PC-9 (cell line): Measurements from ENCODE around the gene ELMO1. TPM values are rescaled to one million over a fixed set of nuclear protein-coding genes. Genes with fewer than 3 reads are reported as not detected.

Experiments used
- BruUV-seq: library from RNA; stranded (reverse); fragments of 400-500 nt; replicated peaks from 2 replicates; lab custom pipeline; 2021; lab: Mats Ljungman, UMichigan
- CTCF ChIA-PET: fragments of 300-600 bp; sonication (Branson Sonifier 250); formaldehyde crosslinking; loops from one replicate; lab custom pipeline; 2022; ENCODE audit warnings: antibody characterized with exemption; lab: Charles Lee
- POLR2A ChIA-PET: fragments of 300-600 bp; sonication (Branson Sonifier 250); formaldehyde crosslinking; loops from one replicate; lab custom pipeline; 2022; ENCODE audit warnings: antibody characterized with exemption; ENCODE audit not compliant: unreplicated experiment; lab: Charles Lee
- DNase-seq, 2 experiments: peaks; one replicate each; pipeline versions ENCODE4 v3.0.0 to v3.0.0-alpha.2; 2015 to 2022; ENCODE audit warnings: mixed read lengths in 1 of 2
- H2AFZ ChIP-seq: fragments of 200-600 bp; sonication (generic); 2 replicates; pipeline ENCODE4 v1.8.1; 2017; ENCODE audit warnings: antibody characterized with exemption
- H3F3A ChIP-seq: fragments of 200-600 bp; sonication (generic); 2 replicates; pipeline ENCODE4 v1.8.1; 2017; ENCODE audit warnings: antibody characterized with exemption, mild to moderate bottlenecking, low read depth; ENCODE audit not compliant: insufficient read depth
- H3K27ac ChIP-seq: fragments of 200-600 bp; sonication (generic); 2 replicates; pipeline ENCODE4 v1.6.1; 2016; ENCODE audit warnings: mixed run types
- H3K27me3 ChIP-seq: fragments of 200-600 bp; sonication (generic); 2 replicates; pipeline ENCODE4 v1.6.1; 2016; ENCODE audit warnings: low read depth, mixed run types; ENCODE audit not compliant: insufficient read depth
- H3K36me3 ChIP-seq: fragments of 200-600 bp; sonication (generic); 2 replicates; pipeline ENCODE4 v1.6.1; 2016; ENCODE audit warnings: low read depth, mixed run types
- H3K4me1 ChIP-seq: fragments of 200-600 bp; sonication (generic); replicated peaks from 2 replicates; pipeline ENCODE4 v1.6.1; 2016; ENCODE audit warnings: mixed run types; ENCODE audit not compliant: insufficient read depth
- H3K4me2 ChIP-seq: fragments of 200-600 bp; sonication (generic); 2 replicates; pipeline ENCODE4 v1.6.1; 2017; ENCODE audit warnings: mixed run types
- H3K4me3 ChIP-seq: fragments of 200-600 bp; sonication (generic); 2 replicates; pipeline ENCODE4 v1.6.1; 2016; ENCODE audit warnings: mixed run types
- H3K79me2 ChIP-seq: fragments of 200-600 bp; sonication (generic); 2 replicates; pipeline ENCODE4 v1.6.1; 2017; ENCODE audit warnings: low read depth, mixed run types
- H3K9me2 ChIP-seq: fragments of 200-600 bp; sonication (generic); 2 replicates; pipeline ENCODE4 v1.8.1; 2017; ENCODE audit warnings: mild to moderate bottlenecking; ENCODE audit not compliant: insufficient read depth
- H3K9me3 ChIP-seq: fragments of 200-600 bp; sonication (generic); 2 replicates; pipeline ENCODE4 v1.8.1; 2016; ENCODE audit warnings: low read depth; ENCODE audit not compliant: insufficient read depth
- H4K20me1 ChIP-seq: fragments of 200-600 bp; sonication (generic); 2 replicates; pipeline ENCODE4 v1.8.1; 2017; ENCODE audit not compliant: insufficient read depth
- EZH2 ChIP-seq: fragments of 200-600 bp; sonication (generic); IDR thresholded peaks from 2 replicates; pipeline ENCODE4 v1.8.0; 2017; ENCODE audit warnings: antibody characterized with exemption, low read depth
- intact Hi-C: fragments of 100-400 bp; cut with micrococcal nuclease; formaldehyde crosslinking; loops from one replicate; pipeline ENCODE4 v1.10.0; 2022; ENCODE audit not compliant: unreplicated experiment
- total RNA-seq: library from RNA; stranded (reverse); gene quantifications from 2 replicates; pipeline ENCODE4 v1.2.3, GENCODE V29; 2021
- TF ChIP-seq, protein P1 (sequence below): fragments of 200-600 bp; sonication (generic); conservative IDR thresholded peaks from 2 replicates; pipeline ENCODE4 v1.6.1; 2017; ENCODE audit warnings: mixed run types, antibody characterized with exemption, mild to moderate bottlenecking, moderate library complexity

ELMO1 gene
- total RNA-seq, 1 experiment from 2014 or later, result 4.8 TPM

DNA sequence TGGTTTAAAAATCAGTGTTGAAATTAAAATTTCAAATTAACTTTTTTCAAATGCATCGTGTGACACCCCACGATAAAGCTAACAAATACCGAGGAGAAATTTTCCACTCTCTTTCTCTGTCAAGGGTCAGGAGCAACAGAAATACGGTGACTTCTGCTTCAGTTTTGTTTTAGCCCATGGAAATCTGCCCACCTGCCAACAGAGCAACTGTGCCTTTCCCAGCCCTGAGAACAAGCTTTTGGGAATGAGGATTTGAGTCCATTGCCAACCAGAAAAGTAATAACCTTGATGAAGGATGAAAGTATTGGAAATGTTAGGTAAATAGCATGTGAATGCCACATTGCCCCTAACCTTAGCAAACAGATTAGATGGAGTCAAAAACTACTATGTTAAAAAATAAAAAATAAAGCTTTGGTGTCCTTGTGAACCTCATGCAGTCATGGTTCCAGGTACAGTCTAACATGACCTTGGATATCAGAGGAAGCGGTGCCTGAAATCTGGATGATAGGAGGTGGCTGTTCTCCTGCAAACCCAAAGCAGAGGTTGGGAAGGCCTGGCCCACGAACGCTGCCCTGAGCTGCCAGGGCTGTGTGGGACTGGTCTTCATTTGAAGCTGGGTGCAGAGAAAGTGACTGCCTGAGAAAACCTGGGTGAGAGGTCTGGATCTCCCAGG, 296.8 kb downstream of the ELMO1 start:
- Histone ChIP-seq H3K79me2 (no peaks in the 10 kb centered on the region), H3K27me3 (peaks cover 36% of the 10 kb centered on the region), H3K9me2 (no peaks in the 10 kb centered on the region), H3F3A (no peaks in the 10 kb centered on the region), H4K20me1 (no peaks in the 10 kb centered on the region), H3K9me3 (no peaks in the 10 kb centered on the region), H3K27ac (no peak overlapping the region), H3K4me2 (no peak overlapping the region), H3K4me1 (no peaks in the 10 kb centered on the region), H3K36me3 (no peaks in the 10 kb centered on the region), H2AFZ (no peak overlapping the region), H3K4me3 (no peak overlapping the region)
- no TSS peak for BruUV-seq
- DNase-seq, result no peak
- TF ChIP-seq EZH2, result no peak
- TF ChIP-seq, protein P1, sequence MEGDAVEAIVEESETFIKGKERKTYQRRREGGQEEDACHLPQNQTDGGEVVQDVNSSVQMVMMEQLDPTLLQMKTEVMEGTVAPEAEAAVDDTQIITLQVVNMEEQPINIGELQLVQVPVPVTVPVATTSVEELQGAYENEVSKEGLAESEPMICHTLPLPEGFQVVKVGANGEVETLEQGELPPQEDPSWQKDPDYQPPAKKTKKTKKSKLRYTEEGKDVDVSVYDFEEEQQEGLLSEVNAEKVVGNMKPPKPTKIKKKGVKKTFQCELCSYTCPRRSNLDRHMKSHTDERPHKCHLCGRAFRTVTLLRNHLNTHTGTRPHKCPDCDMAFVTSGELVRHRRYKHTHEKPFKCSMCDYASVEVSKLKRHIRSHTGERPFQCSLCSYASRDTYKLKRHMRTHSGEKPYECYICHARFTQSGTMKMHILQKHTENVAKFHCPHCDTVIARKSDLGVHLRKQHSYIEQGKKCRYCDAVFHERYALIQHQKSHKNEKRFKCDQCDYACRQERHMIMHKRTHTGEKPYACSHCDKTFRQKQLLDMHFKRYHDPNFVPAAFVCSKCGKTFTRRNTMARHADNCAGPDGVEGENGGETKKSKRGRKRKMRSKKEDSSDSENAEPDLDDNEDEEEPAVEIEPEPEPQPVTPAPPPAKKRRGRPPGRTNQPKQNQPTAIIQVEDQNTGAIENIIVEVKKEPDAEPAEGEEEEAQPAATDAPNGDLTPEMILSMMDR, result no peak
- CTCF ChIA-PET, result interaction anchor here (0.6 kb wide), 1 partner anchor 481 kb away, joined by 4 read pairs; no protein-coding TSS in a partner anchor
- intact Hi-C loops, result no loop called here
- POLR2A ChIA-PET, result no interaction called here

DNA sequence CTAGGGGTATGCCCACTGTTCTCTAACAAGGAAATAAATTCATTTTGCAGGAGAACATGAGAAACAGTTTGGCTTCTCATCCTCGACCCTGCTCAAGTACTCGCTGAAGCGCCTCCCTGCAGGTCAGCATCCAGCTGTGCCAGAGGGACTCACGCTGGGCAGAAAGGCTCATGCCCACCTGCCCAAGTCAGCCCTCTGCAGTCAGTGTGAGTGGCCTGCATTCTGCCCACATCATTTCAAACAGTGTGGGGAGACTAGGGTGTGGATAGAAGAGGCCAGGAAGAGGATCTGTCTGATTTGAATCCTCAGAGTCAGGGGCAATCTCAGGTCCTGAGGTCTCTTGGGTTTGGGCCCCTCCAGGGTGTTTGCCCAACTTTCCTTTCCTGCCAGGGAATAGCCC, 297.8 kb downstream of the ELMO1 start:
- Histone ChIP-seq H3K79me2 (no peaks in the 10 kb centered on the region), H3F3A (no peaks in the 10 kb centered on the region), H3K4me3 (no peak overlapping the region), H4K20me1 (no peaks in the 10 kb centered on the region), H3K9me2 (no peaks in the 10 kb centered on the region), H2AFZ (no peak overlapping the region), H3K36me3 (no peaks in the 10 kb centered on the region), H3K27me3 (peaks cover 36% of the 10 kb centered on the region), H3K4me1 (no peaks in the 10 kb centered on the region), H3K9me3 (no peaks in the 10 kb centered on the region), H3K27ac (no peak overlapping the region), H3K4me2 (no peak overlapping the region)
- CTCF ChIA-PET, result no interaction called here
- TF ChIP-seq EZH2, result no peak
- TF ChIP-seq, protein P1, result no peak
- intact Hi-C loops, result no loop called here
- no TSS peak for BruUV-seq
- POLR2A ChIA-PET, result no interaction called here
- DNase-seq, result no peak

DNA sequence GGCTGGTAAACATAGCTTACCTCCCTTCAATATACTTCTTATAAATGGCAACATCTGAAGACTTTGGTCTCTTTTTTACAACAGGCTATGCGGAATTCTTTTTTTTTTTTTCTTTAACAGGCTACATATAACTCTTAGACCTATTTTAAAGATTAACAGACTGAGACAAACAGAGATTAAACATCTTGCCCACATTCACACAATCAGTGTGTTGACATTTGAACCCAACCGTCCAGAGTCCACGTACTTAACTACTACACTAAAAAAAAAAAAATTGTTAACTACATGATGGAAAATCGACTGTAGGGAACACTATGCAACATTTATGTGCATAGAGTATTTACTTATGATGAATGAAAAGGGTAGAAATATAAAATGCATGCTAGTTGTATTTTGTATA, 298.5 kb downstream of the ELMO1 start:
- no TSS peak for BruUV-seq
- Histone ChIP-seq H3K4me1 (no peaks in the 10 kb centered on the region), H3F3A (no peaks in the 10 kb centered on the region), H2AFZ (no peak overlapping the region), H3K27me3 (peaks cover 36% of the 10 kb centered on the region), H3K9me3 (no peaks in the 10 kb centered on the region), H4K20me1 (no peaks in the 10 kb centered on the region), H3K27ac (no peak overlapping the region), H3K4me3 (no peak overlapping the region), H3K79me2 (no peaks in the 10 kb centered on the region), H3K36me3 (no peaks in the 10 kb centered on the region), H3K9me2 (no peaks in the 10 kb centered on the region), H3K4me2 (no peak overlapping the region)
- POLR2A ChIA-PET, result interaction anchor here (0.7 kb wide), 1 partner anchor 71 kb away, joined by 3 read pairs; no protein-coding TSS in a partner anchor
- intact Hi-C loops, result no loop called here
- no peak for TF ChIP-seq EZH2
- TF ChIP-seq, protein P1, result no peak
- DNase-seq, result no peak
- CTCF ChIA-PET, result no interaction called here
